NOMO-1 treated with dmso at 0.1 percent for 144 hours (cell line): ENCODE data around the gene ZNF579.
"Not testable (repeated sequence)": the region's sequence is repeated elsewhere in the genome, so short reads cannot be mapped to it uniquely, and the experiment has no call there.

Experiments
- DNase-seq: peaks from one replicate; lab custom pipeline; 2025; ENCODE audit not compliant: unreplicated experiment; lab: John Stamatoyannopoulos, UW

The ZNF579 gene

GRCh38 chr19:55541091-55541490, 39.6 kb downstream of the ZNF579 start:
- no peak for DNase-seq

- DNase-seq, result no peak
Measured at GRCh38 chr19:55540619-55541018, 40.0 kb downstream of the ZNF579 start.

GRCh38 chr19:55539090-55539984, 41.3 kb downstream of the ZNF579 start:
- no peak for DNase-seq

GRCh38 chr19:55538132-55538531, 42.5 kb downstream of the ZNF579 start:
- DNase-seq, result no peak

GRCh38 chr19:55537741-55538111, 42.9 kb downstream of the ZNF579 start:
- DNase-seq, result no peak

- no peak for DNase-seq
Measured at GRCh38 chr19:55536951-55537740, 43.5 kb downstream of the ZNF579 start, which contains the start of gene SBK2. SBK2 (minus strand) TSS chr19:55537133; CDS start chr19:55536294, 839 bp downstream.

- DNase-seq, result no peak
Measured at GRCh38 chr19:55536366-55536765, 44.3 kb downstream of the ZNF579 start.

GRCh38 chr19:55535965-55536350, 44.7 kb downstream of the ZNF579 start:
- DNase-seq, result no peak

GRCh38 chr19:55535173-55535964, 45.3 kb downstream of the ZNF579 start:
- DNase-seq, result no peak

- DNase-seq, result not testable (repeated sequence)
Measured at GRCh38 chr19:55534280-55534679, 46.4 kb downstream of the ZNF579 start.

- DNase-seq, result no peak
Measured at GRCh38 chr19:55530996-55531395, 49.7 kb downstream of the ZNF579 start.

GRCh38 chr19:55529636-55530234, 50.9 kb downstream of the ZNF579 start:
- no peak for DNase-seq

- DNase-seq, result no peak
Measured at GRCh38 chr19:55528030-55528803, 52.4 kb downstream of the ZNF579 start.

GRCh38 chr19:55527197-55528029, 53.2 kb downstream of the ZNF579 start:
- no peak for DNase-seq
